ENCODE measurements around the gene PFN3. TPM values are rescaled to one million over a fixed set of nuclear protein-coding genes. Genes with fewer than 3 reads are reported as not detected.

The PFN3 gene
- total RNA-seq, 4 donors from 2014 or later: 2.0 TPM; not detected in 3

- peaks cover 8 to 24% (median 12%) of the 10 kb centered on the region in 3 donors for H3K4me1 ChIP-seq
- H3K9me3 ChIP-seq: no peaks in the 10 kb centered on the region
- DNase-seq: no peak
- no peaks in the 10 kb centered on the region for H3K36me3 ChIP-seq
- H3K4me3 ChIP-seq: no peak overlapping the region
- intact Hi-C loops (cut with DNase I): loop anchor here (10.0 kb wide), 1 partner anchor 83 kb away; the partner anchor contains the start of gene MXD3
- TF ChIP-seq, protein P1, sequence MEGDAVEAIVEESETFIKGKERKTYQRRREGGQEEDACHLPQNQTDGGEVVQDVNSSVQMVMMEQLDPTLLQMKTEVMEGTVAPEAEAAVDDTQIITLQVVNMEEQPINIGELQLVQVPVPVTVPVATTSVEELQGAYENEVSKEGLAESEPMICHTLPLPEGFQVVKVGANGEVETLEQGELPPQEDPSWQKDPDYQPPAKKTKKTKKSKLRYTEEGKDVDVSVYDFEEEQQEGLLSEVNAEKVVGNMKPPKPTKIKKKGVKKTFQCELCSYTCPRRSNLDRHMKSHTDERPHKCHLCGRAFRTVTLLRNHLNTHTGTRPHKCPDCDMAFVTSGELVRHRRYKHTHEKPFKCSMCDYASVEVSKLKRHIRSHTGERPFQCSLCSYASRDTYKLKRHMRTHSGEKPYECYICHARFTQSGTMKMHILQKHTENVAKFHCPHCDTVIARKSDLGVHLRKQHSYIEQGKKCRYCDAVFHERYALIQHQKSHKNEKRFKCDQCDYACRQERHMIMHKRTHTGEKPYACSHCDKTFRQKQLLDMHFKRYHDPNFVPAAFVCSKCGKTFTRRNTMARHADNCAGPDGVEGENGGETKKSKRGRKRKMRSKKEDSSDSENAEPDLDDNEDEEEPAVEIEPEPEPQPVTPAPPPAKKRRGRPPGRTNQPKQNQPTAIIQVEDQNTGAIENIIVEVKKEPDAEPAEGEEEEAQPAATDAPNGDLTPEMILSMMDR (IDR thresholded peaks at IDR 0.05): no peak
- TF ChIP-seq POLR2A (IDR thresholded peaks at IDR 0.05): no peak
- peaks cover 0 to 72% (median 11%) of the 10 kb centered on the region in 4 donors for H3K27me3 ChIP-seq
- H3K27ac ChIP-seq: no peak overlapping the region
- 76 to 86% methylated on average over 4 to 10 of the region's 16 CpGs for WGBS, 2 donors
Measured at GRCh38 chr5:177397875-177398390, 2.5 kb downstream of the PFN3 start.

GRCh38 chr5:177396807-177397206 is 3.7 kb downstream of the PFN3 start:
- no peak overlapping the region for H3K4me3 ChIP-seq
- no peaks in the 10 kb centered on the region for H3K36me3 ChIP-seq
- DNase-seq: no peak
- WGBS, 2 donors: 95% methylated on average over 3 of the region's 10 CpGs; no CpG with 5 or more reads in 1 of the 2 donors
- intact Hi-C loops (cut with DNase I): loop anchor here (10.0 kb wide), 1 partner anchor 82 kb away; the partner anchor contains the start of gene MXD3
- H3K4me1 ChIP-seq: peaks cover 0 to 13% (median under 1%) of the 10 kb centered on the region in 3 donors
- H3K27ac ChIP-seq: no peak overlapping the region
- TF ChIP-seq POLR2A (IDR thresholded peaks at IDR 0.05): no peak
- H3K27me3 ChIP-seq: peaks cover 0 to 60% (median 7%) of the 10 kb centered on the region in 4 donors
- no peaks in the 10 kb centered on the region for H3K9me3 ChIP-seq

DNA sequence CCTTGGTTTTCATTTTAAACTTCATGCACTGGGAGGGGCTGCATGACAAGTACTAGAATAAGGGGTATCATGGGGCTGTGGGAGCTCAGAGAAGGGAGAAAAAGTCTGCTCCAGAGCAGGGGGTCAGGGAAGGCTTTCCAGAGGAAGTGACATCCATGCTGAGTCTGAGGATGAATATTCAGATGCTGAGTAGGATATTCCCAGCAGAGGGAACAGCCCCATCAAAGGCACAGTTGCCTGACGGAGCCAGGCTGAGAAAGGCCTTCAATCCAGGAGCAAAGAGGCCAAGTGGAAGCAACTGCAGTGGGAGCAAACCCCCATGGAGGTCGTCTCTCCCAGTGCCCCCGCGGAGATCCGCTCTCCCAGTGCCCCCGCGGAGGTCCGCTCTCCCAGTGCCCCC is 4.4 kb downstream of the PFN3 start:
- H3K27ac ChIP-seq: no peak overlapping the region
- peaks cover 0 to 14% (median 0%) of the 10 kb centered on the region in 3 donors for H3K4me1 ChIP-seq
- H3K9me3 ChIP-seq: no peaks in the 10 kb centered on the region
- 48% methylated on average over 8 of the region's 8 CpGs; no CpG with 5 or more reads in 1 of the 2 donors for WGBS, 2 donors
- peaks cover 0 to 53% (median 7%) of the 10 kb centered on the region in 4 donors for H3K27me3 ChIP-seq
- H3K36me3 ChIP-seq: no peaks in the 10 kb centered on the region
- TF ChIP-seq POLR2A (IDR thresholded peaks at IDR 0.05): no peak
- TF ChIP-seq, protein P1 (IDR thresholded peaks at IDR 0.05): no peak
- DNase-seq: no peak
- intact Hi-C loops (cut with DNase I): loop anchor here (10.0 kb wide), 1 partner anchor 81 kb away; the partner anchor contains the start of gene MXD3
- no peak overlapping the region for H3K4me3 ChIP-seq

DNA sequence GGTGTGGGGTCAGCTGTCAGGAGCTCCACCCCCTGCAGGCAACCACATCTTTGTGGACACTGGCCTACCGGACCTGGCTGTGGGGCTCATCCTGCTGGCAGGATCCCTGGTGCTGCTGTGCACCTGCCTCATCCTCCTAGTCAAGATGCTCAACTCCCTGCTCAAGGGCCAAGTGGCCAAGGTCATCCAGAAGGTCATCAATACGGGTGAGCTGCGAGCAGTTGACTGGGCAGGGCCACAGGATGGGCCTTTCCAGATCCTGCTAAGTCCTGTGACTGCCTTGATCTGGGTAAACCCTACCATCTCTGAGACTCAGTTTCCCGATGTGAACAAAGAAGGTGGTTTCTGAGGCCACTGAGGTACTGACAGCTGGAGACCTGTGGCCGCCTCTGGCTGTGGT is 6.5 kb downstream of the PFN3 start:
- DNase-seq: no peak
- intact Hi-C loops (cut with DNase I): loop anchor here (5.0 to 10.0 kb wide), 2 partner anchors 79 to 108 kb away; partner anchors contain the start of gene MXD3
- TF ChIP-seq, protein P1 (IDR thresholded peaks at IDR 0.05): no peak
- no peak for TF ChIP-seq POLR2A (IDR thresholded peaks at IDR 0.05)
- Histone ChIP-seq H3K4me1 (peaks cover 18 to 23% (median 20%) of the 10 kb centered on the region in 3 donors), H3K4me3 (no peak overlapping the region), H3K9me3 (no peaks in the 10 kb centered on the region), H3K36me3 (no peaks in the 10 kb centered on the region), H3K27ac (no peak overlapping the region), H3K27me3 (peaks cover 0 to 32% (median 0%) of the 10 kb centered on the region in 4 donors)
- WGBS, 2 donors: 56 to 100% methylated on average over 3 to 4 of the region's 5 CpGs

DNA sequence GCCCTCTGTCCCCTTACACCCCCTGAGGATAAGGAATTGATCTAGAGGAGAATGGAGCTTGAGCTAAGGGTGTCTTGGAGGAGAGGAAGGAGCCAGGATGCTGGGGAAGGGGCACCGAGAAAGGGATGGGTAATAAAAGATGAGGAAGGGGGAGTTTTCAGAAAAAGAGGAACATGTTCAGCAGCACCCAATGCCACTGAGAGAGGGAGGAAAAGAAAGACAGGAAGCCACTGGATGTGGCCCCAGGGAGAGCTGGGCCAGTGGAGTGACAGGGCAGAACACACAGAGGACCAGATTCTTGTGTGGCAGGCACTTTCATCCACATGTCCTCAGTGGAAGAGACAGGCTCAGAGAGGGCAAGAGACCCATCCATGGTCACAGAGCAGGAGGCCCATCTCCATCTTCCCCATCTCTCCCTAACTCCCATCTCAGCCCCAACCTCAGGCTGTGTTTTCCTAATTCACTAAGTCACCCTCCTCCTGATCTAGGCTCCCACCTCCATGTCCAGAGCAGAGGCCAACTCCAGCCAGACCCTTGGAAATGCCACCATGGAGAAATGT is 7.2 kb downstream of the PFN3 start:
- Histone ChIP-seq H3K36me3 (no peaks in the 10 kb centered on the region), H3K27me3 (peaks cover 0 to 26% (median 0%) of the 10 kb centered on the region in 4 donors), H3K4me3 (no peak overlapping the region), H3K27ac (no peak overlapping the region), H3K9me3 (no peaks in the 10 kb centered on the region), H3K4me1 (peaks cover 24 to 30% (median 26%) of the 10 kb centered on the region in 3 donors)
- intact Hi-C loops (cut with DNase I): loop anchor here (5.0 to 10.0 kb wide), 2 partner anchors 78 to 109 kb away; partner anchors contain the start of gene MXD3
- TF ChIP-seq, protein P1 (IDR thresholded peaks at IDR 0.05): no peak
- TF ChIP-seq POLR2A (IDR thresholded peaks at IDR 0.05): no peak
- DNase-seq: no peak
- WGBS, 2 donors: 62 to 82% methylated on average over 1 of the region's 1 CpG
